Gastrocnemius medialis (tissue), 4 donors: Measurements from ENCODE around the gene PNMA8B. TPM values are rescaled to one million over a fixed set of nuclear protein-coding genes. Genes with fewer than 3 reads are reported as not detected.

Experiments used
- ATAC-seq, 2 donors: fragments of 150-250 bp; one replicate each; pipeline ENCODE4 v1.9.1; 2016
- DNase-seq, 2 donors: peaks; one replicate each; pipeline ENCODE4 v3.0.0-alpha.2; 2019
- H3K27ac ChIP-seq, 4 donors: fragments of 200-600 bp; sonication (generic); 1 replicate in 1 of 4; 2 replicates in 3 of 4; pipeline ENCODE4 v1.5.1; 2016 to 2018; ENCODE audit warnings: mild to moderate bottlenecking in 2 of 4, moderate library complexity in 1 of 4
- H3K27me3 ChIP-seq, 3 donors: fragments of 200-600 bp; sonication (generic) in 2 of 3; 1 replicate in 1 of 3; 2 replicates in 2 of 3; pipeline versions ENCODE4 v1.5.1 to v1.6.0; 2016 to 2019; ENCODE audit warnings: mild to moderate bottlenecking in 1 of 3, moderate library complexity in 1 of 3
- H3K36me3 ChIP-seq, 2 donors: fragments of 200-600 bp; sonication (generic) in 1 of 2; one replicate each; pipeline ENCODE4 v1.5.1; 2017 to 2018
- H3K4me1 ChIP-seq, 2 donors: fragments of 200-600 bp; sonication (generic) in 1 of 2; one replicate each; pipeline ENCODE4 v1.5.1; 2016 to 2017; ENCODE audit warnings: mild to moderate bottlenecking in 2 of 2
- H3K4me3 ChIP-seq, 4 donors: fragments of 200-600 bp; sonication (generic) in 3 of 4; 1 replicate in 1 of 4; 2 replicates in 3 of 4; pipeline ENCODE4 v1.5.1; 2016 to 2019; ENCODE audit warnings: mild to moderate bottlenecking in 2 of 4
- H3K9me3 ChIP-seq, 3 donors: fragments of 200-600 bp; sonication (generic) in 2 of 3; 1 replicate in 1 of 3; 2 replicates in 2 of 3; pipeline ENCODE4 v1.5.1; 2016 to 2019
- CTCF ChIP-seq, 5 experiments: fragments of 450-650 bp in 3 of 5; fragments of 200-600 bp in 2 of 5; sonication (generic) in 2 of 5; IDR thresholded peaks in 4 of 5; conservative IDR thresholded peaks in 1 of 5; 1 replicate in 4 of 5; 2 replicates in 1 of 5; pipeline ENCODE4 v1.5.1; 2016 to 2019; ENCODE audit warnings: antibody characterized with exemption in 5 of 5, mild to moderate bottlenecking in 3 of 5, moderate library complexity in 3 of 5
- POLR2A ChIP-seq, 2 donors: fragments of 450-650 bp; IDR thresholded peaks; one replicate each; pipeline ENCODE4 v1.6.1; 2017; ENCODE audit warnings: antibody characterized with exemption in 2 of 2, mild to moderate bottlenecking in 2 of 2, moderate library complexity in 2 of 2
- in situ Hi-C, 4 donors: fragments of 200-750 bp; cut with MboI; loops; one replicate each; pipeline versions ENCODE4 v1.15.0 to v1.8.0; 2017; ENCODE audit warnings: low sequenced_read_pairs in 4 of 4
- intact Hi-C: fragments of 100-400 bp; cut with DNase I; formaldehyde crosslinking; loops from one replicate; pipeline ENCODE4 v1.15.1; 2023; ENCODE audit warnings: low total_unique reads
- total RNA-seq, 4 donors: library from RNA; depleted of rRNA; stranded (reverse); fragments of >200 nt; gene quantifications; one replicate each; pipeline versions ENCODE4 v1.1.0 to v1.2.3, GENCODE V29; 2016

PNMA8B gene
- total RNA-seq, 4 donors from 2014 or later = 0.07 to 0.18 (median 0.15) TPM

- in situ Hi-C loops = loop anchor here in 2 of 4 donors (10.0 kb wide), 2 partner anchors 110 to 120 kb away; no protein-coding TSS in a partner anchor
- DNase-seq (no peak), ATAC-seq (no peak)
- no peak for TF ChIP-seq CTCF (IDR thresholded peaks at IDR 0.05 in 4 of 5, conservative IDR thresholded peaks at IDR 0.05 in 1 of 5)
- no peak for TF ChIP-seq POLR2A (IDR thresholded peaks at IDR 0.05)
- H3K27me3 ChIP-seq = peaks cover 3 to 10% (median 7%) of the 10 kb centered on the region in 3 donors
- no peak overlapping the region for H3K4me3 ChIP-seq
- intact Hi-C loops = no loop called here
- no peaks in the 10 kb centered on the region for H3K9me3 ChIP-seq
- H3K36me3 ChIP-seq = no peaks in the 10 kb centered on the region
- H3K27ac ChIP-seq = no peak overlapping the region
- peaks cover 0 to 3% of the 10 kb centered on the region in 2 donors for H3K4me1 ChIP-seq
These were observed 19.1 kb upstream of the PNMA8B start for GRCh38 chr19:46514589-46515289.

GRCh38 chr19:46513461-46514236 is 18.0 kb upstream of the PNMA8B start:
- Histone ChIP-seq H3K36me3 (no peaks in the 10 kb centered on the region), H3K27me3 (peaks cover 3 to 10% (median 7%) of the 10 kb centered on the region in 3 donors), H3K4me3 (no peak overlapping the region), H3K27ac (no peak overlapping the region), H3K9me3 (no peaks in the 10 kb centered on the region), H3K4me1 (peaks cover 0 to 3% of the 10 kb centered on the region in 2 donors)
- TF ChIP-seq POLR2A (IDR thresholded peaks at IDR 0.05) = no peak
- TF ChIP-seq CTCF (IDR thresholded peaks at IDR 0.05 in 4 of 5, conservative IDR thresholded peaks at IDR 0.05 in 1 of 5) = peak; percentile 66 to 88 (median 85)
- DNase-seq (peak; percentile 34 to 40), ATAC-seq (peak; percentile 47 to 73)
- intact Hi-C loops (loop anchor here (1.0 kb wide), 2 partner anchors 24 to 118 kb away; no protein-coding TSS in a partner anchor), in situ Hi-C loops (loop anchor here in 2 of 4 donors (10.0 kb wide), 2 partner anchors 109 to 119 kb away; no protein-coding TSS in a partner anchor)

GRCh38 chr19:46511237-46511636 is 15.6 kb upstream of the PNMA8B start:
- in situ Hi-C loops = loop anchor here in 2 of 4 donors (10.0 kb wide), 2 partner anchors 106 to 116 kb away; no protein-coding TSS in a partner anchor
- intact Hi-C loops = no loop called here
- H3K36me3 ChIP-seq = no peaks in the 10 kb centered on the region

GRCh38 chr19:46508206-46508605 is 12.5 kb upstream of the PNMA8B start:
- Histone ChIP-seq H3K27ac (no peak overlapping the region), H3K4me3 (no peak overlapping the region), H3K36me3 (no peaks in the 10 kb centered on the region), H3K4me1 (peaks cover 0 to 2% of the 10 kb centered on the region in 2 donors), H3K9me3 (no peaks in the 10 kb centered on the region), H3K27me3 (no peaks in the 10 kb centered on the region)
- in situ Hi-C loops (no loop called here), intact Hi-C loops (no loop called here)
- TF ChIP-seq CTCF (IDR thresholded peaks at IDR 0.05 in 4 of 5, conservative IDR thresholded peaks at IDR 0.05 in 1 of 5) = no peak
- TF ChIP-seq POLR2A (IDR thresholded peaks at IDR 0.05) = no peak
- DNase-seq (no peak), ATAC-seq (no peak)

More at GRCh38 chr19:46511237-46511636, 15.6 kb upstream of the PNMA8B start:
- Histone ChIP-seq H3K4me3 (no peak overlapping the region), H3K27ac (no peak overlapping the region), H3K9me3 (no peaks in the 10 kb centered on the region), H3K4me1 (peaks cover 0 to 3% of the 10 kb centered on the region in 2 donors), H3K27me3 (peaks cover 3 to 10% (median 7%) of the 10 kb centered on the region in 3 donors)
- no peak for ATAC-seq
- DNase-seq = no peak
- TF ChIP-seq CTCF (IDR thresholded peaks at IDR 0.05 in 4 of 5, conservative IDR thresholded peaks at IDR 0.05 in 1 of 5) (no peak), POLR2A (IDR thresholded peaks at IDR 0.05) (no peak)
